ENCODE results near the gene HSPA1L. TPM values are rescaled to one million over a fixed set of nuclear protein-coding genes. Genes with fewer than 3 reads are reported as not detected.

HSPA1L gene
- polyA plus RNA-seq, result 1.6 and 2.6 TPM in 2 replicates
- 2.2 and 2.8 TPM in 2 replicates for polyA minus RNA-seq

GRCh38 chr6:31815025-31815838, at the start of gene HSPA1L, which contains the start of gene HSPA1A:
HSPA1L (minus strand) TSS chr6:31815283; CDS start chr6:31811972, 3,311 bp downstream.
HSPA1A (plus strand) TSS chr6:31815543; CDS start chr6:31815757, 214 bp downstream.
- Histone ChIP-seq H3K9me3 (ENCODE audit: low read length) (no peaks in the 10 kb centered on the region), H3K4me3 (ENCODE audit: low read length) (peak within 1 kb of the TSS; percentile 66), H3K79me2 (replicated peaks; ENCODE audit: insufficient read depth, low read length) (no peaks in the 10 kb centered on the region), H3K4me2 (ENCODE audit: low read length) (no peak within 1 kb of the TSS), H3K36me3 (ENCODE audit: insufficient read depth, low read length) (no peaks in the 10 kb centered on the region), H3K27ac (ENCODE audit: low read length) (peak within 1 kb of the TSS; percentile 62), H4K20me1 (ENCODE audit: insufficient read depth) (no peaks in the 10 kb centered on the region), H3K9ac (ENCODE audit: low read length) (peak within 1 kb of the TSS; percentile 59), H3K9me2 (ENCODE audit: insufficient read depth, low read length) (no peaks in the 10 kb centered on the region), H3F3A (ENCODE audit: insufficient read depth, low read length, poor library complexity, severe bottlenecking) (no peaks in the 10 kb centered on the region), H3K27me3 (ENCODE audit: insufficient read depth, low read depth, low read length) (no peaks in the 10 kb centered on the region), H2AFZ (ENCODE audit: low read depth, low read length) (peak within 1 kb of the TSS; percentile 25)
- TF ChIP-seq POLR2AphosphoS5 (IDR thresholded peaks at IDR 0.05), result peak; percentile 87
- TF ChIP-seq CTCF (IDR thresholded peaks at IDR 0.05; ENCODE audit: poor library complexity, severe bottlenecking), result no peak
- peak; percentile 20 for TF ChIP-seq REST (IDR thresholded peaks at IDR 0.05; ENCODE audit: borderline replicate concordance)
- no peak for TF ChIP-seq RAD21 (conservative IDR thresholded peaks at IDR 0.05)

GRCh38 chr6:31864818-31865204, 49.7 kb upstream of the HSPA1L start:
- H3K9me3 ChIP-seq (ENCODE audit: low read length), result no peaks in the 10 kb centered on the region
- no peak overlapping the region for H2AFZ ChIP-seq (ENCODE audit: low read depth, low read length)
- no peaks in the 10 kb centered on the region for H4K20me1 ChIP-seq (ENCODE audit: insufficient read depth)
- H3K36me3 ChIP-seq (ENCODE audit: insufficient read depth, low read length), result no peaks in the 10 kb centered on the region
- H3K4me2 ChIP-seq (ENCODE audit: low read length), result no peak overlapping the region
- H3F3A ChIP-seq (ENCODE audit: insufficient read depth, low read length, poor library complexity, severe bottlenecking), result no peaks in the 10 kb centered on the region
- no peaks in the 10 kb centered on the region for H3K9me2 ChIP-seq (ENCODE audit: insufficient read depth, low read length)
- H3K27me3 ChIP-seq (ENCODE audit: insufficient read depth, low read depth, low read length), result no peaks in the 10 kb centered on the region
- no peak overlapping the region for H3K27ac ChIP-seq (ENCODE audit: low read length)
- peaks cover 8% of the 10 kb centered on the region for H3K79me2 ChIP-seq (replicated peaks; ENCODE audit: insufficient read depth, low read length)
- no peak for TF ChIP-seq CTCF (IDR thresholded peaks at IDR 0.05; ENCODE audit: poor library complexity, severe bottlenecking)
- TF ChIP-seq EZH2 (IDR thresholded peaks at IDR 0.05; ENCODE audit: borderline replicate concordance, insufficient read depth, low read length, poor library complexity, severe bottlenecking), result no peak
- TF ChIP-seq MXI1 (conservative IDR thresholded peaks at IDR 0.05; ENCODE audit: poor library complexity, severe bottlenecking), result no peak
- TF ChIP-seq TAF1 (IDR thresholded peaks at IDR 0.05; ENCODE audit: low read depth), result no peak
- no peak for TF ChIP-seq EP300 (conservative IDR thresholded peaks at IDR 0.05; ENCODE audit: poor library complexity, severe bottlenecking)
- TF ChIP-seq SMC3 (conservative IDR thresholded peaks at IDR 0.05; ENCODE audit: poor library complexity), result no peak
- TF ChIP-seq REST (IDR thresholded peaks at IDR 0.05; ENCODE audit: borderline replicate concordance), result no peak
- TF ChIP-seq POLR2AphosphoS5 (IDR thresholded peaks at IDR 0.05), result no peak
- no peak for TF ChIP-seq RAD21 (conservative IDR thresholded peaks at IDR 0.05)
- peak overlapping the region; percentile 90 for H3K4me3 ChIP-seq (ENCODE audit: low read length)
- no peak overlapping the region for H3K9ac ChIP-seq (ENCODE audit: low read length)
